Head of caudate nucleus (tissue), 42 donors: ENCODE measurements around the gene SRP9.
A peak's percentile ranks its signal among the peaks of the same experiment; 100 is the strongest.
"Not testable (repeated sequence)": the region's sequence is repeated elsewhere in the genome, so short reads cannot be mapped to it uniquely, and the experiment has no call there.

Experiments
- DNase-seq, 42 donors: peaks; one replicate each; pipeline versions ENCODE4 v3.0.0 to v3.0.0-alpha.2; 2020 to 2021; ENCODE audit warnings: mixed read lengths in 7 of 42
- intact Hi-C: fragments of 100-400 bp; cut with DNase I; formaldehyde crosslinking; loops from one replicate; pipeline ENCODE4 v1.15.0; 2022

SRP9 gene

DNA sequence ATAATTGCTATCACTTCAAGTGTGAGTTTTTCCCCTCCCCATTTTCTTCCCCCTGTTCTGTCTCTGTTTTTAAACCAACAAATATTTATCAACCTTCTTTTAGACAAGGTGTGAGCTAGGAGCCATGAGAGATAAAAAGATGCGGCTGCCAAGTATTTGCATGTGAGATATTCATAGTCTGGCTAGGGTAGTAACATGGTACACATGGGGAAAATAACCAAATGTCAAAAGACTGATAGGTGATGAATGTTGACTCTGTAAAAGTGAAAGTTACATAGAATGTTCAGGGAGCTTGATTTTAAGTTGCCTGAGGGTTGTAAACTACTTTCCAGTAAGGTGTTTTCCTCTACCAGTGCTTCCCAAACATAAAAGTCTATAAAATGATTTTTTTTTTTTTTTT lies 25.4 kb upstream of the SRP9 start:
- DNase-seq: no peak
- intact Hi-C loops: no loop called here

DNA sequence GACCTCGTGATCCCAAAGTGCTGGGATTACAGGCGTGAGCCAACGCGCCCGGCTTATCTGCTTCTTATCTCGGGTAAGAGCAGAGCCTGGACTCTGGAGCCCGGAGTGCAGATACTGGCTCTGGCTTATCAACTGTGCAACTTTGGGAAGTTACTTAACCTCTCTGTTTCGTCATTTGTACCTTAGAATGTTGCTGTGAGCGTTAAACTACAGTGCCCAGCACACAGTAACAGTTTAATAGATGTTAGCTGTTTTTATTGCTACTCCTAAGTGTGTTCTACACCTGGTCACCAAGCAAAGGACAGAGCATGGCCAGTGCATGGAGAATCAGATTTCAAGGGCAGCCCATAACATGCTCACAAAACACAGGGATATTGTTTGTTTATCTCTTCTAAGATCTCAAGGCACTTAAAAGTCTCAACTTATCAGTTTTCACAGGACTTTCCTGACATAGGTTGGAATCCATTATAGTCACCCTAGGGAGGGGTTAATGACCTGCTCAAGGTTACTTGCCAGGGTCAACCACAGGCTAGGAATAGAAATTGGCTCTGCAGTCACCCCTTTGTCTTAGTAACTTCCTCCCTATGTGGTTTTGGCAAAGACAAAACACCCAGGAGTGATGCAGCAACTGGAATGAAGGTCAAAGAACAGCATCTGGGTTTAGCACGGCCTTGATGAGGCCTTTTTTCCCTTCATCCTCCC lies 22.5 kb upstream of the SRP9 start:
- intact Hi-C loops: no loop called here
- no peak for DNase-seq

- intact Hi-C loops: no loop called here
- DNase-seq: no peak
These were observed 21.8 kb upstream of the SRP9 start for GRCh38 chr1:225755671-225756319.

DNA sequence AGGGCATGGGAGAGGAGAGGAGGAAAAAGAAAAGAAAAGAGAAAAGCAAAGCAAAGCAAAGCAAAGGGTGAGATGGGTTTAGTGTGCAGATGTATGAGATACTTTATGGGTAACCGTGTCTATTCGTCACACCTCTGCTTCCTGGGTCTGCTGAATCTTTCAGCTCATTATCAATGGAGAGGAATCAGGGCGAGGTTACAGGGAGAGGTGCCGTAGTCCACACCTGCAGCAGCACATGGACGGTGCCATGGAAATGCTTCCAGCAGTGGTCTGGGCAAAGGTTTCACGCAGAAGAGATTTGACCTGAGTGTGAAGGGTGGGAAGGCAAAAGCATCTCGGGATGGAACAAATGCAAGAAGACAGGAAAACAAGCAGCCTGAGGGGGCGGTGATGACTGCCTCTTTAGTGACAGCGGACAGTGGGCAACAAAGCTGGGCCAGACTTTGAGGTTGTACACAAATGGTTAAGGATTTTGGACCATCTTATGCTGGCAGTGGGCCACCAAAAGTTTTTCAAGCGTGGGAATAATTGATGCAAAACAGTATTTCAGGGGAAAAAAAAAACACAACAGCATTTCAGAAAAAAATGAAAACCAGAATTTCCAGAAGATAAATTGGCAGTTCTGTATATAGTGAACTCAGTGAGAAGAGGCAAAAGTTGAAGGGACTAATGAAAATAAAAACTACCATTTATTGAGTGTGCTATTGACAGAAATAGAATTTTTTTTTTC lies 19.5 kb upstream of the SRP9 start:
- DNase-seq: no peak
- intact Hi-C loops: no loop called here

- intact Hi-C loops, DNase-seq: not testable (repeated sequence)
These were observed 17.7 kb upstream of the SRP9 start for GRCh38 chr1:225759972-225760371.

DNA sequence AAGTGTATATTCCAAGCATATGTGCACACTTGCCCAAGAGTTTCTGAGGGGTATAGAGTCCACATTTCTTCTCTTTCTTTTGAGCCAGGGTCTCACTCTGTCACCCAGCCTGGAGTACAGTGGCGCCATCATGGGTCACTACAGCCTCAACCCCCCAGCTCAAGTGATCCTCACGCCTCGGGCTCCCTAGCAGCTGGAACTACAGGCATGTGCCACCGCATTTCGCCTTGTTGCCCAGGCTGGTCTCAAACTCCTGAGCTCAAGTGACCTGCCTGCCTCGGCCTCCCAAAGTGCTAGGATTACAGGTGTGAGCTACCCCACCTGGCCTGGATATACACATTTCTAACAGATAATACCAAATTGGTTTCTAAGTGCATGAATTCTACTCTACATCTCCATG lies 17.1 kb upstream of the SRP9 start:
- intact Hi-C loops: no loop called here
- no peak for DNase-seq

DNA sequence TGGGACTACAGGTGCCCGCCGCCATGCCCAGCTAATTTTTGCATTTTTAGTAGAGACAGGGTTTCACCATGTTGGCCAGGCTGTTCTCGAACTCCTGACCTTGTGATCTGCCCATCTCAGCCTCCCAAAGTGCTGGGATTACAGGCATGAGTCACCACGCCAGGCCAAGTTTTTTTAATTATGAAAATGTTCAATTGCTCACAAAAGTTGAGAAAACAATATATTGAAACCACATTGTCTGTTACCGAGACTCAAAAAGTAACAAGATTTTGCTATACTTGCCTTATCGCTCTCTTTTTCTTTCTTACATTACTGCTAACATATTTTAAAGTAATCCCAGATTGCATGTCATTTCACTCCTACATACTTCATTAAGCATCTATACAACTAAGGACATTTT lies 16.2 kb upstream of the SRP9 start:
- DNase-seq, intact Hi-C loops: not testable (repeated sequence)

- intact Hi-C loops: no loop called here
These were observed 15.6 kb upstream of the SRP9 start for GRCh38 chr1:225762002-225762441.

GRCh38 chr1:225762444-225762843 lies 15.2 kb upstream of the SRP9 start:
- DNase-seq: no peak
- intact Hi-C loops: no loop called here

More at GRCh38 chr1:225762002-225762441, 15.6 kb upstream of the SRP9 start:
- no peak for DNase-seq

DNA sequence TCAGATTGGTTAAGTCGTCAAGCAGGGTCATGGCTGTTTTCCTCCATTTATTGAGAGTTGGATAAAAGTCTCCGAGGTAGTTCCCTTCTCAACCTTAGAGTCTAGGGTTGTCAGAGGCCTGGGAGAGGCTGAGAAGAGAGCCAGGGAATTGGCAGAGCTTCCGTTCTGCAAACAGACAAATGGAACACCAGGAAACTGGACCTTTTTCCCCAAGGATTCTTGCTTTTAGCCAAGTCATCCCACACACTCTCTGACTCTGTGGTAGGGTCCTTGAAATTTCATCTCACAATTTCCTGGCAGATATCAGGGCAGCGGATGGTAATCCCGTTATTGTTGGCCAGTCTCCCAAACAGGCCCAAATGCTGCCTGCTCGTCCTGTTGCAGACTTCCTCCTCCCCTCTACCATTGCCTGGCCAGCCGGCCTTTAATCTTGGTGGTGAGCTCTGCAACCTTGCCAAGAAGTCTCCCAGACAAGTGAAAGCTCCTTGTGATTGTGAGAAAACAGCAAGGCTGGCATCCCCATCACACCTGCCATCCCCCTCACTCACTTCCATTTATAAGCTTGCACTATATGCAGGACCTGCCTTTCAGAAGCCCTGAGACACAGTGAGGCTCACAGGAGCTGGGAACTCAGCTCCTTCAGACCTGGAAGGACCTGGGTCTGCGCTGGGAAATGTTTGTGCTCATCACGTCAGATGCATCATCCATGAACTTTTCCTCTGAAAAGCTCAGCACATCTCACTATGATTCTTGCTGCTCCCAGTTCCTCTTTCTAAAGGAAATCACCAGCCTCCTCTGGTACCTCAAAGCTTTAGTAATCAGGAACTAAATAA lies 13.7 kb upstream of the SRP9 start:
- intact Hi-C loops: no loop called here
- DNase-seq: peak in 1 of 42 donors; percentile 23

- DNase-seq: peak in 3 of 42 donors; percentile 1 to 17 (median 6)
- intact Hi-C loops: no loop called here
These were observed 11.5 kb upstream of the SRP9 start for GRCh38 chr1:225765982-225766674.

DNA sequence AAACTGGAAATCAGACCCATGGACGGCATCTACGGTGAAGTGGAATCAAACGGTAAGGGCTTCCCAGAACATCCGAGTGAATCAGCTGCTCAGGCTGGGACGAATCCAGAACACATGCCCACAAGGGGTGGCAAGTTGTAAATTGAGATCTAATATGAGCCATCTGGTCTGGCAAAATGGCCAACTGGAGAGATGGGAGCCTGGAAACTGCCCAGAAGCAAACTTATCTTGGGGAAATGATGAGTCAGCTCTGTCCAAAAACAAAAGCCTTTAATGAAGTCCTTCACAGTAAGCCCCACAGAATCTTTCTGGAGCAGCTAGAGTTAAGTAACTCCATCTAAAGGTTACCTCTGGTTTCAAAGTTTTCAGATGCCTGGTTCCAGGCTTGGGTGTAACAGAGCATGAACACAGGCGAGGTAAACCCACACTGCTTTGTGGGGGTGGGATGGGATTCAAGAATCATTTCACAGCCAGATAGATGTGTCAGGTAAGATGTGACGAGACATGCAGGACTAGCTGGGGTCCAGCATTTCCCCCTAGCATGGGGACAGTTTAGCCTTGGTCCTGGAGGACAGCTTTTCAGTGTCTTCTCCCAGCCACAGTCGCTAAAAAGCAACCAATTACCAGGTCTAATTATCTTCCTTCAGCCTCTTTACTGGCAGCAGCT lies 10.5 kb upstream of the SRP9 start:
- intact Hi-C loops: no loop called here
- peak in 8 of 42 donors; percentile 19 to 60 (median 32) for DNase-seq

DNA sequence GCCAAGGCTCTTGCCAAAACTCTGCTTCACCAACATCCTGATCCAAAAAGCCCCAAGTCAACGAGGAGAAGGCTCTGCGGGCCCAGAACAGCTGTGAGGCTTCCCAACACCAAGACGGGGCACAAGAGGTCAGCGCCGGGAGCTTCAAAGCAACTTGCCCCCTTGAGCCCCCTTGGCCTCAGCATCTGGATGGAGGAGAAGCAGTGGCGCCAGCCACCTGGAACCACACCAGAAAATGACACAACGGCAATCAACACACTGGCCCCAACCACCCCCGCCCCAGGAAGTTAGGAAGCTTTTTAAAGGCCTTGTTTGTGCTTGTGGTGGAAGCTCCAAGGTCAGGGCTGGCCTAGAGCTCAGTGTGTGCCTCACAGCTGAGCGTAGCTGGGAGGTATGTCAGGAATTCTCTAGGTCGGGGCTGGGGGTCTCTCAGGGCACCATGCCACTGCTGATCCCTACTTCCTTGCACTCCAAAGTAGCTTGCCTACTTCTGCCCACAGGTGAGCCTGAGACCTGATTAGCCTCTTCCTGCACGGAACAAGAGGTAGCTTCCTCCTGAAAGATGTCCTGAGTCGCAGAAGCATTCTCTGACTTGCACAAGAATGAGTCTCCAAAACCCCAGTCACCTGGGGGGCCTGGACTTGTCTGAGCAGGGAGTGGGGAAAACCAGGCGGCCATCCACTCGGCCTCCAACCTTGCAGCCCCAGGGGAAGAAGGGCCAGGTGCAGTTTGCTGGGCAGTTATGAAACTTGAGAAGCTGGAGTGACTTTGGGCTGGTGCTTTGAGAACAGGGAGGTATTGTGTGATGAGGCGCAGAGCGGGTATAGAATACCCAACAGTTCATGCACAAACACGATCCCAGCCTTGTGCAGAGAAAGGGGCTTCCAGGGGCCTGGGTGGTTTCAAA lies 9.7 kb upstream of the SRP9 start:
- peak in 8 of 42 donors; percentile 7 to 54 (median 28) for DNase-seq
- intact Hi-C loops: no loop called here

DNA sequence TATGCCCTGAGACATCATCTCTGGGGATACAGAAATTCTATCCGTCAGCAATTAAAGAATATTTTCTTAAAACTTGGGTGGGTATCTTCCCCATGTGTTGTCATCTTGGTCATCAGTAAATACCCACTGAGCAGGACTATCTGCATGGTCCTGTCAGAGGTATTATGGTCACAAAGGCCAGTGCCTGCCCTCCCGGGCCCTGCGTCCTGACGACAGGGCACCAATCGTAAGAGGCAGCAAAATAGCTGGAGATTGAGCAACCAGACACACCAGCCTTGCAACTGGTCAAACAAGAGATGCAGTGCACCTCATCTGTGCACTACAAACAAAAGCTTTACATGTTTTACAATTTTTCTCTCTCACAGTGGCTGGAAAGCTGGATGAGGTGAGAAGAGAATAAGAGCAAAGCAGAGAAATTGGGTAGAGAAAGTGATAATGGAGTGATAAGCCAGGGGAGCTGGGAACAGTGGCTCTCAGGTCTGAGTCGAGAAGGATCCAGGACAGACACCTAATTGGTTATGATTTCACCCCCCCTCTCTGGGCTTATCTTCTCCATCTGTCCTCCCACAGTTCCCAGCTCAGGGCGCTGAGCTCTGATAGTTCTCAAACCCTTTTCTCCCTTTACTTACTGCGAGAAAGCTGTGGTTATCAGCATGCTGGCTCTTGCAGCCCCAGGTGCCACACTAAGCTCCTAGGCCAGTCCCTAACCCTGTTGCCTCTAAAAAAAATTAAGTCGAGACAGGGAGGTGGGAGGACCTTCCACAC lies 8.8 kb upstream of the SRP9 start:
- DNase-seq: peak in 3 of 42 donors; percentile 4 to 33 (median 16)
- intact Hi-C loops: no loop called here

DNA sequence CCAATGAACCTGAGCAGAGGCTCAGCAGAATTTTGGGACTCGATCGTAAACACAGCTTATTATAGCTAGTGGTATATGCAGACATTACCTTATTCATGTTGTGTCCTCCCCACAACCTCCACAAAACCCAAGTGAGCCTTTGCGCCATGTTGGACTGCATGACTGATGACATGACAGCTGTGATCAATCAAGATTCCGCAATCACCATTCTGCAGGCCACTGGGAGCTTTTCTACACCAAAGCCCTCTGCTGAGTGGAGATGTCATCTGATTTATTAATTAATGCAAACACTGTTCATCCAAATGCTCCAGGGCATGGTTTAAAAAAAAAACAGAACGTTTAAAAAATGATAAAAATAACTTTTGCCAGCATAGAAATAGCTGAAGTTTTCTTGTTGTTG lies 7.9 kb upstream of the SRP9 start:
- DNase-seq: peak in 2 of 42 donors; percentile 34

More for the DNA sequence above, 7.9 kb upstream of the SRP9 start:
- intact Hi-C loops: loop anchor here (10.0 kb wide), 1 partner anchor 115 kb away; the partner anchor contains the start of gene ENAH
